NCI-H1417 treated with DMSO at 0.1 percent for 48 hours (cell line): ENCODE results near the gene C6orf47.

Source experiments
- DNase-seq: peaks from one replicate; lab custom pipeline; 2025; lab: John Stamatoyannopoulos, UW

Gene C6orf47

DNA sequence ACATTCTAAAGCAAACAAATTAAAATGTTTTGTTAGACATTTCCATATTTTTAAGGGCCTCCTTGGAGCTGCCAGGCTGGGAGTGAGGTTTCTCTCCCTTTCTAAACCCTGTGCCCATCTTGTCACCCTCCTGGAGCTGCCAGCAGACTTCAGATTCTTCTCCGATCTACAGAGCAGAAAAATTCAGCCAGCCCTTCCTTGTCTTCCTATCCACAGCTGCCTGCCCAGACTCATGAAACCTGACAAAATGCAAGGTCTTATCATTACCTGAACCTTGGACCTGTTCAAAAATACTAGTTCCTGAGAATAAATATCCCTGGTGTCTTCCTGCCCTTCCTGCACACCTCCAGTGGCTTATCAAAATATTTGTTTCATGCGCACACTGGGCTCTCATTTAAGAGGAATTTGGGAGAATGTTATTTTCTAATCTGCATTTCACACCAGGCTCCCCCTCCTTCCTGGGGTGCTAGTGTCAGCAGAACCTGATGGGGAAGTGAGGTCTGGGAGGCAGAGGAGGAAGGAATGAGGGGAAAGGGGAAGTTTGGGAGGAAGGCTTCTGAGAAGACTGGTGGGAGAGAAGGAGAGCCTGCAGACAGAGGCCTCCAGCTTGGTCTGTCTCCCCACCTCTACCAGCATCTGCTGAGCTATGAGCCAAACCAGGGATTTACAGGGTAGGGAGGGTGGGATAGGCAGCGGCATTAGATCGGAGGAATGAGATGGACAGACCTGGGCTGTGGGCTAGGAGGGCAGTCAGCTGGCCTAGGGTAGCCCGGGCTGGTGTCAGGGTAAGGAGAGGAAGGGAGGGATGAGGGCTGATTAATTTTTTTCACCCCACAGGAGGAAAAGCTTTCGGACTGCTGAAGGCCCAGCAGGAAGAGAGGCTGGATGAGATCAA is 45.6 kb downstream of the C6orf47 start, which contains the start of gene AIF1:
AIF1 (plus strand) TSS at position 551 of the 895 bp plus-strand sequence; CDS start at position 647, 96 bp downstream.
- no peak for DNase-seq

DNA sequence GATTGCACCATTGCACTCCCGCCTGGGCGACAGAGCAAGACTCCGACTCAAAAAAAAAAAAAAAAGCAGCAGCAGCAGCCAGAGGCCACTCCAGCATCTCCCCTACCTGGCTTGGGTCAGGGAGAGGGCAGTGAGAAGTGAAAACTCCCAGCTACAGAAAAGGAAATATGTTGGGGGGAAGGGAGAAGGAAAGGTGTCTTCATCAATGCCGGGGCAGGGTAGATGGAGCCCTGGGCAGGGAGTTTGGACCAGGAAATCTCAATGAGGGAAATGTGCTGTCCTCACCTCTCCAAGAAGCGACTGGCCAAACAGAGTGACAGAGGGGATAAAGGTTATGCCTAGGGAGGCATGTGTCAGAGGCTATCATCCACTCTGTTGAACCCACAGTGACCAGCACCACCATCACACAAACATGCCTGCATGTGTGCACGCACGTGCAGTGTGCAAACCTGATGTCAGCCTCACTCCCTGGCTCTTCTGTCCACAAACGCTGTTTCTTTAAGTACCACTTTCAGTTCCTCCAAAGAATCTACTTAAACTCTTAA is 46.4 kb downstream of the C6orf47 start:
- no peak for DNase-seq

DNA sequence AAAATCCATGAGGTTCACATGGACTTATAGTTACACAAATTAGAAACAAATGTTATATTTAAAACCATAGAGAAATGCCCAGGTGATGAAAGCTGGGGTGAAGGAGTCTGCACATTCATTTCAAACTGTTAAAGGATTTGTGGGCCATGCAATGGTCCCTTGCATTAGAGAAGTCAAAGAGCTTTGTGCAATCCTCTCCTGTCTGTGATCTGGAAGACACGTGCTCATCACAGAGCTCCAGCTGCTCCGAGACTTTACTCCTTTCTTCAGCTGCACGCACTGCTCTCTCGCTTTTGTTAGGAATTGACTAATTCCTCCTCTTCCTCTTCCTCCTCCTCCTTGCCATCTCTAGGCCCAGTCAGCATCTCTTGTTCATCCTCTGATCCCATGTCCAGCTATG is 49.6 kb downstream of the C6orf47 start:
- DNase-seq, result no peak

DNA sequence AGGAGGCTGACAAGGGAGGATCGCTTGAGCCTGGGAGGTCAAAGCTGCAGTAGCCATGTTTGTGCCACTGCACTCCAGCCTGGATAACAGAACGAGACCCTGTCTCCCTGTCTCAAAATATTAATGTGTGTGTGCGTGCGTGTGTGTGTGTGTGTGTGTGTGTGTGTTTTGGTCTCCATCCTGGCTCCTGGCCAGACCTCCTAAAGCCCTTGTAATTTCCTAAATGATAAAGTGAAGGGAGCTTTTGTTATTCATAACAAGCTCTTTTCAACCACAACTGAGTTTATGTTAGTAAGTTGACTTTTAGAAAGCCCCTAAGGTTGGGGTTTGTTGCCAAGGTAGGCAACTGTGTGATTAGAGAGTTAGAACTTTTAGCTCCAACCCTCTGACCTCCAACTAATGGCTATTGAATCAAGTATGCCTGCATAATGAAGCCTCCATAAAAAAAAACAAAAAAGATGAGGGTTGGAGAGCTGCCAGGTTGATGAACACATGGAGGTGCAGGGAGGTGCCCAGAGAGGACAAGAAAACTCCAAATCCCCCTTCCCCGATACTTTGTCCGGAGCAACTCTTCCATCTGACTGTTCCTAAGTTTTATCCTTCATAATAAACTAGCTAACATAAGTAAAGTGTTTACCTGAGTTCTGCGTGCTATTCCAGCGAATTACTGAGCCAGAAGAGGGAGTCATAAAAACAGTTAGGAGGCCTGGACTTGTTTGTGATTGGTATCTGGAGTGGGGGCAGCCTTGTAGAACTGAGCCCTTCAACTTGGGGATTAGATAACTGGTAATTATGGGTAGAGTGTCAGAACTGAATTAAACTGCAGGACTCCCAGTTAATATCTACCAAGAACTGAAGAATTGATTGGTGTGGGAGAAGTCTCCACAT is 50.8 kb downstream of the C6orf47 start:
- DNase-seq, result no peak
